HL-60 (cell line): ENCODE data around the gene RTP2.

Source experiments
- DNase-seq, 2 experiments: peaks; one replicate each; pipeline ENCODE4 v3.0.0-alpha.2; 2010 to 2020; ENCODE audit warnings: low read depth in 1 of 2, low spot score in 1 of 2
- H3K27ac ChIP-seq: fragments of 250-450 bp; sonication (Bioruptor Pico); replicated peaks from 2 replicates; pipeline ENCODE4 v1.5.1; 2020; ENCODE audit warnings: mild to moderate bottlenecking, moderate library complexity
- H3K27me3 ChIP-seq: fragments of 250-450 bp; sonication (Bioruptor Pico); 2 replicates; pipeline ENCODE4 v1.5.1; 2021; ENCODE audit warnings: mild to moderate bottlenecking, moderate library complexity; ENCODE audit not compliant: insufficient read depth, poor library complexity, severe bottlenecking
- H3K4me3 ChIP-seq: replicated peaks from 2 replicates; pipeline ENCODE4 v1.5.1; 2011; ENCODE audit warnings: mild to moderate bottlenecking, control low read depth, low read length; ENCODE audit not compliant: insufficient read depth
- CTCF ChIP-seq: IDR thresholded peaks from one replicate; pipeline ENCODE4 v1.5.1; 2011; ENCODE audit warnings: low read length, control low read depth, inconsistent platforms; ENCODE audit not compliant: insufficient read depth
- GABPA ChIP-seq: IDR thresholded peaks from 2 replicates; pipeline ENCODE4 v1.6.1; 2012; ENCODE audit warnings: low read depth
- POLR2AphosphoS5 ChIP-seq: IDR thresholded peaks from 2 replicates; pipeline ENCODE4 v1.6.1; 2012; ENCODE audit warnings: low read depth
- REST ChIP-seq: IDR thresholded peaks from 2 replicates; pipeline ENCODE4 v1.6.1; 2012; ENCODE audit warnings: low read depth; ENCODE audit not compliant: insufficient replicate concordance
- SPI1 ChIP-seq: IDR thresholded peaks from 2 replicates; pipeline ENCODE4 v1.6.1; 2012; ENCODE audit warnings: low read depth, mild to moderate bottlenecking, borderline replicate concordance

Gene RTP2

GRCh38 chr3:187665010-187665409, 37.3 kb downstream of the RTP2 start:
- H3K27me3 ChIP-seq, result no peaks in the 10 kb centered on the region
- no peak overlapping the region for H3K27ac ChIP-seq
- TF ChIP-seq SPI1, result no peak
- TF ChIP-seq CTCF, result no peak
- TF ChIP-seq REST, result no peak
- no peak for TF ChIP-seq GABPA
- TF ChIP-seq POLR2AphosphoS5, result no peak

GRCh38 chr3:187662848-187663409, 39.4 kb downstream of the RTP2 start:
- Histone ChIP-seq H3K4me3 (no peak overlapping the region), H3K27me3 (no peaks in the 10 kb centered on the region), H3K27ac (no peak overlapping the region)
- no peak for TF ChIP-seq POLR2AphosphoS5
- TF ChIP-seq CTCF, result no peak
- peak; percentile 97 for TF ChIP-seq SPI1
- no peak for TF ChIP-seq REST
- no peak for TF ChIP-seq GABPA
- DNase-seq, result peak in 1 of 2 experiments; percentile 13

More at GRCh38 chr3:187665010-187665409, 37.3 kb downstream of the RTP2 start:
- no peak overlapping the region for H3K4me3 ChIP-seq
- DNase-seq, result no peak

- no peak for TF ChIP-seq CTCF
- no peak for TF ChIP-seq SPI1
- TF ChIP-seq REST, result no peak
- no peak for TF ChIP-seq GABPA
- TF ChIP-seq POLR2AphosphoS5, result no peak
- Histone ChIP-seq H3K4me3 (no peak overlapping the region), H3K27me3 (no peaks in the 10 kb centered on the region), H3K27ac (no peak overlapping the region)
- DNase-seq, result no peak
Measured at GRCh38 chr3:187661267-187661666, 41.1 kb downstream of the RTP2 start.
